ENCODE measurements around the gene PTPRN2.

PTPRN2 gene

GRCh38 chr7:158368449-158368848 lies 219.2 kb downstream of the PTPRN2 start:
- DNase-seq (ENCODE audit: low spot score), result no peak
- TF ChIP-seq CTCF (IDR thresholded peaks at IDR 0.05; ENCODE audit: extremely low read depth, insufficient read depth, missing control alignments), result no peak
- in situ Hi-C loops (cut with MboI; ENCODE audit: low pct_unique_long_range_greater_than_20kb, low sequenced_read_pairs, unreplicated experiment), result no loop called here

GRCh38 chr7:158367634-158367982 lies 220.0 kb downstream of the PTPRN2 start:
- no peak for TF ChIP-seq CTCF (IDR thresholded peaks at IDR 0.05; ENCODE audit: extremely low read depth, insufficient read depth, missing control alignments)
- in situ Hi-C loops (cut with MboI; ENCODE audit: low pct_unique_long_range_greater_than_20kb, low sequenced_read_pairs, unreplicated experiment), result no loop called here
- no peak for DNase-seq (ENCODE audit: low spot score)

GRCh38 chr7:158366916-158367633 lies 220.5 kb downstream of the PTPRN2 start:
- in situ Hi-C loops (cut with MboI; ENCODE audit: low pct_unique_long_range_greater_than_20kb, low sequenced_read_pairs, unreplicated experiment), result no loop called here
- no peak for TF ChIP-seq CTCF (IDR thresholded peaks at IDR 0.05; ENCODE audit: extremely low read depth, insufficient read depth, missing control alignments)

GRCh38 chr7:158366346-158366745 lies 221.3 kb downstream of the PTPRN2 start:
- no peak for TF ChIP-seq CTCF (IDR thresholded peaks at IDR 0.05; ENCODE audit: extremely low read depth, insufficient read depth, missing control alignments)
- in situ Hi-C loops (cut with MboI; ENCODE audit: low pct_unique_long_range_greater_than_20kb, low sequenced_read_pairs, unreplicated experiment), result no loop called here
- no peak for DNase-seq (ENCODE audit: low spot score)

More at GRCh38 chr7:158366916-158367633, 220.5 kb downstream of the PTPRN2 start:
- DNase-seq (ENCODE audit: low spot score), result no peak

GRCh38 chr7:158365267-158365666 lies 222.4 kb downstream of the PTPRN2 start:
- in situ Hi-C loops (cut with MboI; ENCODE audit: low pct_unique_long_range_greater_than_20kb, low sequenced_read_pairs, unreplicated experiment), result no loop called here
- TF ChIP-seq CTCF (IDR thresholded peaks at IDR 0.05; ENCODE audit: extremely low read depth, insufficient read depth, missing control alignments), result no peak
- no peak for DNase-seq (ENCODE audit: low spot score)

- no peak for DNase-seq (ENCODE audit: low spot score)
- TF ChIP-seq CTCF (IDR thresholded peaks at IDR 0.05; ENCODE audit: extremely low read depth, insufficient read depth, missing control alignments), result no peak
- in situ Hi-C loops (cut with MboI; ENCODE audit: low pct_unique_long_range_greater_than_20kb, low sequenced_read_pairs, unreplicated experiment), result no loop called here
Measured at GRCh38 chr7:158364451-158364850, 223.2 kb downstream of the PTPRN2 start.
